Motor neuron (in vitro differentiated cells): ENCODE results near the gene VEZT. TPM values are rescaled to one million over a fixed set of nuclear protein-coding genes. Genes with fewer than 3 reads are reported as not detected.
"Not testable (repeated sequence)": the region's sequence is repeated elsewhere in the genome, so short reads cannot be mapped to it uniquely, and the experiment has no call there.

ENCODE experiments used
- ATAC-seq, 8 experiments: fragments of 200-7000 bp; cut with Tn5 transposase; replicated peaks in 6 of 8; 2 replicates each; pipeline ENCODE4 v1.8.0; 2021; ENCODE audit warnings: mild to moderate bottlenecking in 8 of 8, moderate library complexity in 8 of 8
- H3K27ac ChIP-seq, 2 donors: fragments of 250-450 bp; sonication (Bioruptor Pico); 2 replicates each; pipeline ENCODE4 v1.9.0; 2021; ENCODE audit warnings: antibody characterized with exemption in 2 of 2, mild to moderate bottlenecking in 2 of 2, moderate library complexity in 1 of 2
- H3K4me1 ChIP-seq, 2 donors: fragments of 250-450 bp; sonication (Bioruptor Pico); replicated peaks in 1 of 2; 2 replicates each; pipeline ENCODE4 v1.6.1; 2021; ENCODE audit warnings: antibody characterized with exemption in 2 of 2, mild to moderate bottlenecking in 2 of 2, moderate library complexity in 1 of 2
- H3K4me3 ChIP-seq, 5 donors: fragments of 250-450 bp; sonication (Bioruptor Pico); 2 replicates each; pipeline ENCODE4 v1.9.0; 2021; ENCODE audit warnings: antibody characterized with exemption in 5 of 5, mild to moderate bottlenecking in 5 of 5, moderate library complexity in 4 of 5
- WGBS, 10 experiments: fragments of 450-650 bp; shearing (Covaris generic); methylation state at CpG; one replicate each; pipeline ENCODE4 v1.0.0; 2022; 5-methylcytosine and 5-hydroxymethylcytosine counted together
- in situ Hi-C, 9 experiments: fragments of 400-800 bp; cut with MboI; loops; one replicate each; pipeline ENCODE4 v1.15.0; 2021; ENCODE audit warnings: low sequenced_read_pairs in 9 of 9, low pct_unique_long_range_greater_than_20kb in 2 of 9; ENCODE audit not compliant: unreplicated experiment in 9 of 9
- total RNA-seq, 8 experiments: library from RNA; unstranded; fragments of 300-600 nt; gene quantifications; 2 replicates each; pipeline versions ENCODE4 v1.2.3 to v1.2.4, GENCODE V29; 2022

VEZT gene
- total RNA-seq, 8 experiments from 2014 or later: 77.5 to 166 (median 99.5) TPM

DNA sequence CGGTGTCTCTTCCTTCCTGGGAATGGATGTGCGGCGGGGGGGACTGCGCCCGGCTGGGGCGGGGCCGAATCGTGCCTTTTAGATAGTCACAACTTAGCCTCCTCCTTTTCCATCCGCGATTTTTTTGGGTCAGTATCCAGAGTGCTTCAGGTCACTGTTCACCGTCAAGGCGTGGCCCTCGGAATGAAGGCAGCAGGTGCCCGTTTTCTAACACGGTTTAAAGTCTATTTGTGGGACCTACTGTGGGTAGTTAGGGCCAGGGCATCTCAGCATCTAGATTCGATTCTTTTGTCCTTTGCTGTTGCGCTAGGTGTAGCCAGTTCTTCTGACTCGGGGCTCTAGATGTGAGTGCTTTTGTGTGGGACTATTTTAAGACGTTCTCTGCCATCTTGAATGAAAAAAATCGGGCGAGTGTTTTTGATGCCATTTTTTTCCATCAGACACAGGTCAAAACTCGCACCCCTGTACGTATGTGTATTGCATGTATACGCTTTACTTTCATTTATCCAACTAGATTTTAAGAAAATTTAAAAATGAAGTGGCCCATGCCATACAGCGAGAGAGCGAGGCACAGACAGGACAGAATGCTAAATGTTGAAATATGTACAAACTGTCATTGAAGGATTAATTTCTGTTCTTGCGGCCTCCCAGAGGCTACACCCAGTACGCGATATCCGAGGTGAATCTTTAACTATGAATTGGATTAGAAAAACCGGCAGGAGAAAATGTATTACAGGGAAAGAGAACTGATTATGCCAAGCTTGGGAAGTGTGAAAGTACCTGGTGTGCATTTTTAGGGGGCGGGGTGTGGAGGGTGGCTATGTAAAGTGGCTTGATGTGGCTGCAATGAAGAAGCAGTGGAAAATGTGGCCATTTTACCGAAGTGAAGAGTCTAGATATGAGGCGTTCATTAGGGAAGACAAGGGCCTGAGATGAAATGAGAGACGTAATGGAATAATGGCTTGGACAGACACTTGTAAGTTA lies 835 bp downstream of the VEZT start:
- WGBS, 10 experiments: 0 to 3% (median 0%) methylated on average over 4 to 17 of the region's 35 CpGs
- in situ Hi-C loops: no loop called here
- ATAC-seq: peak in 4 of 8 experiments; percentile 0 to 44 (median 20)
- H3K4me1 ChIP-seq: peaks cover 5 to 22% of the 10 kb centered on the region in 2 donors
- peak overlapping the region; percentile 58 to 84 (median 61) for H3K4me3 ChIP-seq
- peak overlapping the region; percentile 93 to 94 for H3K27ac ChIP-seq

- peaks cover 3 to 22% of the 10 kb centered on the region in 2 donors for H3K4me1 ChIP-seq
- peak overlapping the region in 3 of 5 donors; percentile 61 to 84 (median 61) for H3K4me3 ChIP-seq
- in situ Hi-C loops: no loop called here
- ATAC-seq: no peak
- H3K27ac ChIP-seq: no peak overlapping the region
- 50 to 100% (median 95%) methylated on average over 1 to 4 of the region's 4 CpGs; no CpG with 5 or more reads in 3 of the 10 experiments for WGBS, 10 experiments
These were observed 2.6 kb downstream of the VEZT start for GRCh38 chr12:95220190-95220589.

DNA sequence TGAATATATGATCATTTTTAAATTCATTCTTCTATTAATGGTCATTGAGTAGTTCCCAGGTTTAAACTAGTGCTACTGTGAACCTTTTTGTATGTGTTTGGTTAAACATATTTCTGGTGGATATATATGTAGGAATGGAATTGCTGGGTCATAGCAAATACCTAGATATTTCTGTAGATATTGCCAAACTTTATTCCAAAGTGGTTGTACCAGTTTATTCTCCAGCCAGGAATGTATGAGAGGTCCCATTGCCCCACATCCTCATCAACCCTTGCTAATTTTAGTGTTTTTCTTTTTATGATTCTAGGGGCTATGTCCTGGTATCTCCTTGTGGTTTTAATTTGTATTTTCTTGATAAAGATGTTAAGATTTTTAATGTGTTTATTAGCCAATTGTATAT lies 3.1 kb downstream of the VEZT start:
- Histone ChIP-seq H3K4me3 (peak overlapping the region in 1 of 5 donors; percentile 61), H3K27ac (no peak overlapping the region), H3K4me1 (peaks cover 3 to 18% of the 10 kb centered on the region in 2 donors)
- in situ Hi-C loops: no loop called here
- no peak for ATAC-seq

DNA sequence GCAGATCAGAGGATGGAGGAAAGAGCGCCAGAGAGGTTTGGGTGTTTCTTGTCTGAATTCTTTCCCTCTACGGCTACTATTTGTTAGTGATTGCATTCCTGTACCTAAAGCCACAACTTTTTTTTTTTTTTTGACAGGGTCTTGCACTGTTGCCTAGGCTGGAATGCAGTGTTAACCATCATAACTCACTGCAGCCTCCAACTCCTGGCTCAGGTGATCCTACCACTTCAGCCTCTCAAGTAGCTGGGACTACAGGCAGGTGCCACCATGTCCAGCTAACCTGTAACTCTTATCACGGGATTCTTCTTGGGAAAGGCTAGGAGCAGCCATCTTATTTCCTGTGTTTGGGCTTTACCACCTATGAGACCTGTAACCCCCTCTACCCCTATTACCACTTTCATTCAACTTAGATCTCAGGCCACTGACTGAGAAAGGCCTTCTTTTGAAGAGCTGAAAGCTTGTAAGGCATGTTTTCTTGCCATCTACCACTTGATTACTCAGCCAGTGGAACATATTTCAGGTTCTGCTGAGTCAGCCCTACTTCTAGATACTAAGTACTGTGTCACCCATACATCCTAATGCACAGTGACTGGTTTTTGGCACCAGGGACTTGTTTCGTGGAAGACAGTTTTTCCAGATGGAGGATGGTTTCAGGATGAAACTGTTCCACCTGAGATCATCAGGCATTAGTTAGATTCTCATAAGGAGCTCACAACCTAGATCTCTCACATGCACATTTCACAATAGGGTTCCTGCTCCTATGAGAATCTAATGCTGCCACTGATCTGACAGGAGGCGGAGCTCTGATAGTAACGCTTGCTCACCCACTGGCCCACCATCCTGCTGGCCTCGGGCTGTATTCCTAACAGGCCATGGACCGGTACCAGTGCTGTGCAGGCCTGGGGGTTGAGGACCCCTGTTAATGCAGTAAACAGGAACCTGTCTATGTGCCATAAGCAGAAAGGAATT lies 6.9 kb downstream of the VEZT start:
- WGBS, 10 experiments: 80 to 100% (median 96%) methylated on average over 1 to 8 of the region's 8 CpGs
- H3K27ac ChIP-seq: no peak overlapping the region
- peak in 1 of 8 experiments; percentile 15 for ATAC-seq
- in situ Hi-C loops: no loop called here
- no peak overlapping the region for H3K4me3 ChIP-seq
- peaks cover 3 to 18% of the 10 kb centered on the region in 2 donors for H3K4me1 ChIP-seq

GRCh38 chr12:95225645-95226212 lies 8.1 kb downstream of the VEZT start:
- H3K4me1 ChIP-seq: peaks cover 0 to 14% of the 10 kb centered on the region in 2 donors
- no peak overlapping the region for H3K27ac ChIP-seq
- ATAC-seq: no peak
- WGBS, 10 experiments: 83 to 100% (median 100%) methylated on average over 1 of the region's 1 CpG; no CpG with 5 or more reads in 1 of the 10 experiments
- no peak overlapping the region for H3K4me3 ChIP-seq
- in situ Hi-C loops: no loop called here

DNA sequence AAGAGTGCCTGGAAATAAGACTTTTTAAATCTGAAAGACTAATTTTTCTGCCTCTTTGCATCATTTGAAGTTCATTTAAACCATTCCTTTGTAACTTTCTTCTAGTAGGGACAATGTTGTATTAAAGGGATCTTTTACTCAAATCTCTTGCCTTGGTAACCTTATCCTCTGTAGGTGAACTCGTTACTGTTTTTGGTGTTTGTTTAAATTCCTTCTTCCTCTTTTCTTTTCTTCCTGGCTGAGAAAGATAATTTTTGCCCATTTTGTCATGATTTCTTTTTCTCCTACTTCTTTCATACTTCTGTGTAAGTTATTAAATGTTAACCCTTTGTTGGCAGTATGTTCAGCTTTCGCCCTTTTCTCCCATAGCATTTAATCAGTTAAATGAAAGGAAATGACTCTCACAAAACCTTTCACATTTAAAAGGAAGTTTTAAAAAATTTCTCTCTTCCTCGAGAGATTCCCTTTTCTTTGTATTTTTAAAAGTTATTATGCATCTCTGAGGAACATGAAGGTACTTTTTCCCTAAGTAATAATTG lies 10.3 kb downstream of the VEZT start:
- Histone ChIP-seq H3K4me3 (no peak overlapping the region), H3K27ac (no peak overlapping the region), H3K4me1 (peaks cover 0 to 7% of the 10 kb centered on the region in 2 donors)
- in situ Hi-C loops: no loop called here
- 43 to 100% (median 90%) methylated on average over 1 to 3 of the region's 3 CpGs for WGBS, 10 experiments
- no peak for ATAC-seq

- no peak overlapping the region for H3K4me3 ChIP-seq
- 80 to 100% (median 97%) methylated on average over 1 to 2 of the region's 2 CpGs; no CpG with 5 or more reads in 2 of the 10 experiments for WGBS, 10 experiments
- no peak for ATAC-seq
- peaks cover 0 to 2% of the 10 kb centered on the region in 2 donors for H3K4me1 ChIP-seq
- no peak overlapping the region for H3K27ac ChIP-seq
- in situ Hi-C loops: no loop called here
These were observed 11.0 kb downstream of the VEZT start for GRCh38 chr12:95228617-95229016.

DNA sequence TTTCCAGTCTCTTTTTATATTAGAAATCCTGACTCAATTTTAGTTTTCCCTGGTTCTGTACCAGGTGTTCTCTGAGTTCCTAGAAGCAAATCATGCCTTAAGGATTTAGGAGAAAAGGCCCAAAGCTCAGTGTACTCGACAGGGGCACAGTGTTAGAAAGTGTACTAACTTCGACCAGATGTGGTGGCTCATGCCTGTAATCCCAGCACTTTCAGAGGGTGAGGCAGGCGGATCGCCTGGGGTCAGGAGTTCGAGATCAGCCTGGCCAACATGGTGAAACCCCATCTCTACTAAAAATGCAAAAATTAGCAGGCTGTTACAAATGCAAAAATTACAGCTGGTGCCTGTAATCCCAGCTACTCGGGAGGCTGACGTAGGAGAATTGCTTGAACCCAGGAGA lies 12.0 kb downstream of the VEZT start:
- H3K4me3 ChIP-seq: no peak overlapping the region
- peaks cover 0 to 2% of the 10 kb centered on the region in 2 donors for H3K4me1 ChIP-seq
- ATAC-seq: peak in 3 of 8 experiments; percentile 75 to 81 (median 80)
- no peak overlapping the region for H3K27ac ChIP-seq
- 40 to 86% (median 76%) methylated on average over 1 to 6 of the region's 7 CpGs; no CpG with 5 or more reads in 5 of the 10 experiments for WGBS, 10 experiments
- in situ Hi-C loops: no loop called here

GRCh38 chr12:95230313-95230712 lies 12.7 kb downstream of the VEZT start:
- H3K4me3 ChIP-seq: no peak overlapping the region
- no peak overlapping the region for H3K27ac ChIP-seq
- H3K4me1 ChIP-seq: peaks cover 0 to 2% of the 10 kb centered on the region in 2 donors
- in situ Hi-C loops: no loop called here
- ATAC-seq: no peak

GRCh38 chr12:95231190-95231589 lies 13.6 kb downstream of the VEZT start:
- Histone ChIP-seq H3K27ac (no peak overlapping the region), H3K4me3 (no peak overlapping the region), H3K4me1 (peaks cover 0 to 2% of the 10 kb centered on the region in 2 donors)
- 38 to 89% (median 79%) methylated on average over 1 to 2 of the region's 2 CpGs for WGBS, 10 experiments
- in situ Hi-C loops: no loop called here
- peak in 2 of 8 experiments; percentile 21 to 41 for ATAC-seq

- WGBS, 10 experiments: 83 to 100% (median 98%) methylated on average over 1 to 14 of the region's 14 CpGs
- in situ Hi-C loops, H3K4me3 ChIP-seq, ATAC-seq, H3K4me1 ChIP-seq, H3K27ac ChIP-seq: not testable (repeated sequence)
These were observed 16.6 kb downstream of the VEZT start for GRCh38 chr12:95234187-95234586.

GRCh38 chr12:95235621-95236020 lies 18.0 kb downstream of the VEZT start:
- H3K4me1 ChIP-seq, in situ Hi-C loops, H3K4me3 ChIP-seq, H3K27ac ChIP-seq, ATAC-seq: not testable (repeated sequence)
- WGBS, 10 experiments: no CpG with 5 or more reads among the region's 31 CpGs
